Gastroesophageal sphincter (tissue), 3 donors: ENCODE results near the gene GLDN.

ENCODE experiments used
- POLR2A ChIP-seq, 2 donors: fragments of 450-650 bp; IDR thresholded peaks; one replicate each; pipeline ENCODE4 v1.6.1; 2017; ENCODE audit warnings: antibody characterized with exemption in 2 of 2, mild to moderate bottlenecking in 2 of 2, moderate library complexity in 1 of 2
- POLR2AphosphoS5 ChIP-seq: sonication (generic); formaldehyde crosslinking; IDR thresholded peaks from one replicate; pipeline ENCODE4 v1.6.1; 2017; ENCODE audit warnings: antibody characterized with exemption
- TF ChIP-seq, protein P1 (sequence below), 4 experiments: fragments of 200-600 bp in 2 of 4; fragments of 450-650 bp in 2 of 4; sonication (generic) in 1 of 4; IDR thresholded peaks; one replicate each; pipeline ENCODE4 v1.5.1; 2017 to 2019; ENCODE audit warnings: antibody characterized with exemption in 4 of 4, mild to moderate bottlenecking in 2 of 4, moderate library complexity in 2 of 4

DNA sequence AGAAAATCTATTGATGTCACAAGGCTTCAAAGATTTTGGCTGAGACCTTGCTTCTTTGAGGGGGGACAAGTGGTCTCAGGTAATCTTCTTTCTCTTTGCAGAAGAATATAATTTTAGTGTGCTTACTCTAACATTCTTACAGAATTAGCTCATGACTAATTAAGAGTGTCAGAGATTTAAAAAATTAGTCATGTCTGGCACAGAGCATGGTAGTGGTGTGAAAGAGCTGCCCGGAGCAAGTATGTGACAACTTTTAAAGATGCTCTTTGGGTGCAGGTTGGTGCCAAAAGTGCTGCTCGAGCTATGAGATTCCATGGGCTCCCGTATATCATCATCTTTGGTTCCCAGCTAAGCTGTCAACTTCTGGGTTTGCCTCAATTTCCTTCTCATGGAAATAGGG, 34.1 kb upstream of the GLDN start:
- TF ChIP-seq POLR2A (IDR thresholded peaks at IDR 0.05) (no peak), POLR2AphosphoS5 (no peak)
- TF ChIP-seq, protein P1, sequence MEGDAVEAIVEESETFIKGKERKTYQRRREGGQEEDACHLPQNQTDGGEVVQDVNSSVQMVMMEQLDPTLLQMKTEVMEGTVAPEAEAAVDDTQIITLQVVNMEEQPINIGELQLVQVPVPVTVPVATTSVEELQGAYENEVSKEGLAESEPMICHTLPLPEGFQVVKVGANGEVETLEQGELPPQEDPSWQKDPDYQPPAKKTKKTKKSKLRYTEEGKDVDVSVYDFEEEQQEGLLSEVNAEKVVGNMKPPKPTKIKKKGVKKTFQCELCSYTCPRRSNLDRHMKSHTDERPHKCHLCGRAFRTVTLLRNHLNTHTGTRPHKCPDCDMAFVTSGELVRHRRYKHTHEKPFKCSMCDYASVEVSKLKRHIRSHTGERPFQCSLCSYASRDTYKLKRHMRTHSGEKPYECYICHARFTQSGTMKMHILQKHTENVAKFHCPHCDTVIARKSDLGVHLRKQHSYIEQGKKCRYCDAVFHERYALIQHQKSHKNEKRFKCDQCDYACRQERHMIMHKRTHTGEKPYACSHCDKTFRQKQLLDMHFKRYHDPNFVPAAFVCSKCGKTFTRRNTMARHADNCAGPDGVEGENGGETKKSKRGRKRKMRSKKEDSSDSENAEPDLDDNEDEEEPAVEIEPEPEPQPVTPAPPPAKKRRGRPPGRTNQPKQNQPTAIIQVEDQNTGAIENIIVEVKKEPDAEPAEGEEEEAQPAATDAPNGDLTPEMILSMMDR (IDR thresholded peaks at IDR 0.05), result no peak
